Motor neuron (in vitro differentiated cells): Measurements from ENCODE around the gene CDYL. TPM values are rescaled to one million over a fixed set of nuclear protein-coding genes. Genes with fewer than 3 reads are reported as not detected.

ENCODE experiments used
- ATAC-seq, 8 experiments: fragments of 200-7000 bp; cut with Tn5 transposase; replicated peaks in 6 of 8; 2 replicates each; pipeline ENCODE4 v1.8.0; 2021; ENCODE audit warnings: mild to moderate bottlenecking in 8 of 8, moderate library complexity in 8 of 8
- H3K27ac ChIP-seq, 2 donors: fragments of 250-450 bp; sonication (Bioruptor Pico); 2 replicates each; pipeline ENCODE4 v1.9.0; 2021; ENCODE audit warnings: antibody characterized with exemption in 2 of 2, mild to moderate bottlenecking in 2 of 2, moderate library complexity in 1 of 2
- H3K4me1 ChIP-seq, 2 donors: fragments of 250-450 bp; sonication (Bioruptor Pico); replicated peaks in 1 of 2; 2 replicates each; pipeline ENCODE4 v1.6.1; 2021; ENCODE audit warnings: antibody characterized with exemption in 2 of 2, mild to moderate bottlenecking in 2 of 2, moderate library complexity in 1 of 2
- H3K4me3 ChIP-seq, 5 donors: fragments of 250-450 bp; sonication (Bioruptor Pico); 2 replicates each; pipeline ENCODE4 v1.9.0; 2021; ENCODE audit warnings: antibody characterized with exemption in 5 of 5, mild to moderate bottlenecking in 5 of 5, moderate library complexity in 4 of 5
- WGBS, 10 experiments: fragments of 450-650 bp; shearing (Covaris generic); methylation state at CpG; one replicate each; pipeline ENCODE4 v1.0.0; 2022; 5-methylcytosine and 5-hydroxymethylcytosine counted together
- in situ Hi-C, 9 experiments: fragments of 400-800 bp; cut with MboI; loops; one replicate each; pipeline ENCODE4 v1.15.0; 2021; ENCODE audit warnings: low sequenced_read_pairs in 9 of 9, low pct_unique_long_range_greater_than_20kb in 2 of 9; ENCODE audit not compliant: unreplicated experiment in 9 of 9
- total RNA-seq, 8 experiments: library from RNA; unstranded; fragments of 300-600 nt; gene quantifications; 2 replicates each; pipeline versions ENCODE4 v1.2.3 to v1.2.4, GENCODE V29; 2022

The CDYL gene
- total RNA-seq, 8 experiments from 2014 or later, result 30.4 to 103 (median 62.0) TPM

DNA sequence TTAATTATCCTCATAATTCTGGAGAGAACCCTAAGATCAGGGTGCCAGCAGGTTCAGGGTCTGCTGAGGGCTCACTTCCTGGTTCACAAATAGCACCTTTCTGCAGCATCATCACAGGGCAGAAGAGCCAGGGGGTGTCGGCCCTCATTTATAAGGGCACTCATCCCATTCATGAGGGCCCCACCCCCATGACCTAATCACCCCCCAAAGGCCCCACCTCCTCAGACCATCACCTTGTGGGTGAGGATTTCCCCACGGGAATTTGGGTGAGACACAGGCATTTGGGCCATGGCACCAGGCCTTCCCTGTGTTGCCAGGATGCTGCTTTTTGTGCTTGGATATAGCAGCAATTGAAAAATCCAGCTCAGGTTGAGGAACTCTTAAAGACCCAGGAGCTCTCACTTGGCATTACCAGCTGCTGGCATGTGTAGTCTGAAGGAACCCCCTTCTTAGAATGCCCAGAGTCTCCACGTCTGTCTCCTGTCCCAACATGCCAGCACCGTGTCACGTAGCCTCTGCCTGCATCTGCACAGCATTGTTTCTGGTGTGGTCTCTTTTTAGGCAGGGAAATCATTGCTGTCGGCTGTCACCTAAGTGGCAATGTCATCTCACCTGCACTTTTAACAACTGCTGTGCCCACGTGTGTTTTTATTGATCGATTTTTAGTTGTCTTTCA, 156.2 kb downstream of the CDYL start:
- Histone ChIP-seq H3K4me3 (no peak overlapping the region), H3K27ac (no peak overlapping the region), H3K4me1 (peaks cover 4 to 14% of the 10 kb centered on the region in 2 donors)
- no peak for ATAC-seq
- WGBS, 10 experiments, result 67 to 100% (median 94%) methylated on average over 1 to 4 of the region's 8 CpGs; no CpG with 5 or more reads in 4 of the 10 experiments
- in situ Hi-C loops, result loop anchor here in 1 of 9 experiments (25.0 kb wide), 1 partner anchor 620 kb away; no protein-coding TSS in a partner anchor

DNA sequence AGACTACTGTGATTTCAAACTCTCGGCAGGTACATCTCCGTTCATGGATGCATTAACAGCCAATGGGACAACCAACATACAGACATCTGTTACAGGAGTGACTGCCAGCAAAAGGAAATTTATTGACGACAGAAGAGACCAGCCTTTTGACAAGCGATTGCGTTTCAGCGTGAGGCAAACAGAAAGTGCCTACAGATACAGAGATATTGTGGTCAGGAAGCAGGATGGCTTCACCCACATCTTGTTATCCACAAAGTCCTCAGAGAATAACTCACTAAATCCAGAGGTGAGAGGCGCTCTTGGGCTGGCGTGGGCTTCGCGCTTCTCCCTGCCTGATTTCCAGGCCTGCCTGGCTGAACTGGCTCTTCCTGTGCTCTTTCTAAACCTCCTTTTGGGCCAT, 159.3 kb downstream of the CDYL start:
- ATAC-seq, result no peak
- H3K4me1 ChIP-seq, result peaks cover 4 to 8% of the 10 kb centered on the region in 2 donors
- H3K27ac ChIP-seq, result peak overlapping the region in 1 of 2 donors; percentile 20
- H3K4me3 ChIP-seq, result no peak overlapping the region
- in situ Hi-C loops, result loop anchor here in 1 of 9 experiments (25.0 kb wide), 1 partner anchor 623 kb away; no protein-coding TSS in a partner anchor
- 80 to 100% (median 93%) methylated on average over 1 to 9 of the region's 10 CpGs; no CpG with 5 or more reads in 4 of the 10 experiments for WGBS, 10 experiments

DNA sequence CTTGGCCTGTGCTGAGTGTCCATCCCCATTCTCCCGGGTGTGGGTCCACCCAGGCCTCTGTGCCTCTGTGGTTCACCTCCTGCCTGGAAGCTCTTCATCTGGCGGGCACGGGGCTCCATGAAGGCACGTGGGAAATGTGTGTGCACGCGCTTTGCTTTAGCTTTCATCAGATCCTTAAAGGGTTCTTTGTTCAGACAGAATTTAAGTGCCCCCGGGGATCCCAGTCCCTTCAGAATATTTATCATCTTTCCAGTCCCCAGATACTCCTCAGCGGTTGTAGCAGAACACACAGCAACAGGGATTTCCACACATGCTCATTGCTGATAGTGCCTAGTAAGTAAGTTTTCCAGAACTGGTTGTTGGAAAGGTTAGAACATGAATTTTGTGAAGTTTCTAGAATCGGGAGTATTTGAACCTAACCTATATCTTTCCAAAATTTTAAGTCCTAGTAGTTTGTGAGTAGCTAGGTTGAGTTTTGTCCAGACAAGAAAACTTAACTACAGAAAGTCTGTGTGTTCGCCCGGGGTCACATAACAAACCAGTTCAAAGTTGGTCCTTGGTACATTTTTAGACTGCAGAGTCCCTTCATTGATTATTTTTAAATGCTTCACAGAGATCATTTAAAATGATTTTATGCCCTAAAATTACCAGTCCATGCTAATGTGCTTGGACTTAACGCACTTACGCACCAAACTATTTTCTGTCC, 159.9 kb downstream of the CDYL start:
- peak in 2 of 8 experiments; percentile 15 to 53 for ATAC-seq
- Histone ChIP-seq H3K27ac (peak overlapping the region in 1 of 2 donors; percentile 20), H3K4me3 (no peak overlapping the region), H3K4me1 (peaks cover 4 to 8% of the 10 kb centered on the region in 2 donors)
- in situ Hi-C loops, result loop anchor here in 1 of 9 experiments (25.0 kb wide), 1 partner anchor 624 kb away; no protein-coding TSS in a partner anchor
- 73 to 100% (median 87%) methylated on average over 2 to 10 of the region's 13 CpGs; no CpG with 5 or more reads in 1 of the 10 experiments for WGBS, 10 experiments

DNA sequence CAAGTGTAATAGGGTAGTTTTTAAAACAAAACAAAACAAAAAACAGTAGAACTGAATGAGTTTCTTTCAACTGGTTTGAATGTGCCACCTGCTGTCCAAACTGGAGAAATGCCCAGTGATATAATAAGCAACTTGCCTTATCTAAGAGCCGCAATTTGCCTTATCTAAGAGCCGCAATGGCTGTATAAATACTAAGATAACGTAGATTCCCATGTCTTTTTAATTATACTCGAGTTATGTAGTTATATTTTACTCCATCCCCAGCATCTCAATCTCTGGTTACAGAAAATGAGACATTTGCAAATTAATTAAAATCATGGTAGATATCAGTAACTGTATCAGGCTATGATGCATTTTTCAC, 160.5 kb downstream of the CDYL start:
- in situ Hi-C loops, result loop anchor here in 1 of 9 experiments (25.0 kb wide), 1 partner anchor 624 kb away; no protein-coding TSS in a partner anchor
- H3K27ac ChIP-seq, result no peak overlapping the region
- no peak overlapping the region for H3K4me3 ChIP-seq
- peaks cover 6 to 9% of the 10 kb centered on the region in 2 donors for H3K4me1 ChIP-seq
- ATAC-seq, result peak in 2 of 8 experiments; percentile 21 to 37
- 0 to 94% (median 79%) methylated on average over 1 to 4 of the region's 4 CpGs; no CpG with 5 or more reads in 2 of the 10 experiments for WGBS, 10 experiments

DNA sequence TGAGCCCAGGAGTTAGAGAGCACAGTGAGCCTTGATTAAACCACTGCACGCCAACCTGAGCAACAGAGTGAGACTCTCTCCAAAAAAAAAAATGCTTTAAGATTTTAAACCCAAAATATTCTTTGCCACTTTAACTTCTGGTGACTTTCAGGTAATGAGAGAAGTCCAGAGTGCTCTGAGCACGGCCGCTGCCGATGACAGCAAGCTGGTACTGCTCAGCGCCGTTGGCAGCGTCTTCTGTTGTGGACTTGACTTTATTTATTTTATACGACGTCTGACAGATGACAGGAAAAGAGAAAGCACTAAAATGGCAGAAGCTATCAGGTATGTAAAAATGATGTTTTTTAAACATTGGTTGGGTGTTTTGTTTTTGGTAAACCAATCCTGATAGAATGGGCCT, 161.2 kb downstream of the CDYL start:
- 80 to 100% (median 100%) methylated on average over 1 to 9 of the region's 9 CpGs for WGBS, 10 experiments
- in situ Hi-C loops, result loop anchor here in 1 of 9 experiments (25.0 kb wide), 1 partner anchor 625 kb away; no protein-coding TSS in a partner anchor
- Histone ChIP-seq H3K4me3 (no peak overlapping the region), H3K27ac (no peak overlapping the region), H3K4me1 (peaks cover 14 to 16% of the 10 kb centered on the region in 2 donors)
- no peak for ATAC-seq

DNA sequence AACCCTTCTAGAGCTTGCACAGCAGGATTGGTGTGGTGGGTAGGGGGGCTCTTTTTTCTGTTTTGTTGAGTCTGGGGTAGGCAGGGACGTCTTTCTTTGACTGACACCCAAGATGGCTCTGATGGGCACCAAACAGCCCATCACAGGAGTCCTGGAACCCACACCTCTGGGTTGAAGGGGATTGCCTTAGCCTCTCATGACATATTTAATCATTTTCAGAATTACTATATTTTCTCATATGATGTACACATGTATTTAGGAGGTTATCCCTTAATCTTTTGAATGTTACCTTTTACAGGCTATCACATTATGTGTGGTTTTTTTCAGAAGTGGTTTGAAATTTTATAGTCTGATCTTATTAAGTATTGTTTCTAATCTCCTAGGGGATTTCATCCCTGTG, 163.0 kb downstream of the CDYL start:
- Histone ChIP-seq H3K4me3 (no peak overlapping the region), H3K27ac (no peak overlapping the region), H3K4me1 (peaks cover 31% of the 10 kb centered on the region in 2 donors)
- in situ Hi-C loops, result loop anchor here in 1 of 9 experiments (25.0 kb wide), 1 partner anchor 627 kb away; no protein-coding TSS in a partner anchor
- no peak for ATAC-seq
- WGBS, 10 experiments, result 100% methylated on average over 1 of the region's 1 CpG; no CpG with 5 or more reads in 9 of the 10 experiments

DNA sequence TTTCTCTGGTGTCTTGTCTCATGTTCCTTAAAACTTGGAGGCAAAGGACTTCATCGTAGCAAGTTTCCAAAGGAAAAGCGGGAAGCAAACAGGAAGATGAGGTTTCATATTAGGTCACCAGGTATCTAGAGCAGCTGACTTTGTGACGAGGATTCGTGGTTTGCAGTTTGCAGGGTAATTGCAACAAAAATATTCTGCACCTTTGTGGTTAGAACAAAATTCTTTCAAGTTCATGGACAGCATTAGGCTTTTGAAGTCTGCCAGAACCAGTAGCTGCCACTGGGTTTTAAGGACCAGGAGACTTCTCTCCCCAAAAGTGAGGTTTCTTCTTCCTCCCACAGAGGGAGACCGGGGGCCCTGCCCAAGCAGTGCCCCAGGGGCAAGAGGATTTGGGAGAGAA, 164.2 kb downstream of the CDYL start:
- 69 to 98% (median 86%) methylated on average over 1 to 5 of the region's 5 CpGs; no CpG with 5 or more reads in 1 of the 10 experiments for WGBS, 10 experiments

DNA sequence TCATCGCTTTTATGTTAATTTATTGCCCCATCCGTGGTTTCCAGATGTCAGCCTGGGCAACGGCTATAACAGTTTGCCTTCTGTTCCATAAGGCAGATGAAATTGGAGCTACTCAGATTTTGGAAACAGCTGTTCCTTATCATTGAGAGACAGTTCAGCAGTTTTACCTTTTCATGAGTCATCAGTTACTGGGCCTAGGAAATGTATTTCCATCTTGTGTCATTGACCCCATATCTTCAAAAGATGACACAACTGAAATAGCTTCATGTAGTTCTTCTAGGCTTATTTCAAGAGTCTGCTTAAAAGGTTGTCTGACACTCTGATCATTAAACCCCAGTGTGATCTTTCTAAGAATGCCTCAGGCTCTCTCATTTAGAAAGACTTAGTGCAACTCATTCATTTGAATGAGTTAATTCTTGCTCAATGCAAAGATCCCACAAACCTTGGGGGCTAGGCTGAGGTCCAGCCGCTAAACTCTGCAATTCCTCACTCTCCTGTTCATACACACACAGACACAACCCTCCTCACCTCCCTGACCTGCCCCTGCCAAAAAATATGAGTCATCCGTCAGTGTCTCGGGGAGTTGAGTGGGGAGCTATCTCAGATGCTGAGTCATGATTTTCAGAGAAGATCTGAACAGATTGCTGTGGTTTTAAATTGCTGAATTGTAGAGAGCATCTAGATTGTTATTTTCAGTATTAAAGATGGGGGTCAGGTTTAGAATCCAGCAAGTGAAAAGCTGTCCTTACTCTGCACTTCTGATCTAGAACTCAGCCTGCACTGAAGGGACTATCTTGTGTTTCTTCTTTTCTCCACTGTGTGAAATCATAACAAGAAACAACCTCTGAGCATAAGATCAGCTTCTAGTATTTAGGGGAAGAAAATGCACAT, 165.8 kb downstream of the CDYL start:
- peaks cover 23 to 27% of the 10 kb centered on the region in 2 donors for H3K4me1 ChIP-seq
- in situ Hi-C loops, result loop anchor here in 1 of 9 experiments (25.0 kb wide), 1 partner anchor 630 kb away; no protein-coding TSS in a partner anchor
- H3K27ac ChIP-seq, result no peak overlapping the region
- WGBS, 10 experiments, result 11 to 100% (median 54%) methylated on average over 1 to 6 of the region's 6 CpGs; no CpG with 5 or more reads in 1 of the 10 experiments
- ATAC-seq, result peak; percentile 79 to 93 (median 88)
- H3K4me3 ChIP-seq, result no peak overlapping the region

More for the DNA sequence above, 164.2 kb downstream of the CDYL start:
- H3K4me3 ChIP-seq, result no peak overlapping the region
- in situ Hi-C loops, result loop anchor here in 1 of 9 experiments (25.0 kb wide), 1 partner anchor 628 kb away; no protein-coding TSS in a partner anchor
- peaks cover 31% of the 10 kb centered on the region in 2 donors for H3K4me1 ChIP-seq
- H3K27ac ChIP-seq, result no peak overlapping the region
- no peak for ATAC-seq

DNA sequence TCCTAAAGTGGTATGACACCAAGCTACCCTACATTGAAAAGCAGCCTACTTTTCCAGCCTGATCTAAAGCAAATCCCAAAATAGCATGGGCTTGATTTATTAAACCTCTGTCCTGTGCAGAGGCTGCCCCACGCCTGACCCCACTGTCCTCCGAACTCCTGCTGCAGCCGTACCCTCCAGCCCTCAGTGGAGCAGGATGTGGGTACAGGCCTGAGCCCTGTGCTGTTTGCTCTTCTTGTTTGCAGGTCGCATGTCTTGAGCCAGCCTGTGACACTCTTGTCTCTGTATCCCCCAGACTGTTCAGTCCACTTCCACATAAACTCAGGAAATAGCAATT, 166.4 kb downstream of the CDYL start:
- H3K4me3 ChIP-seq, result no peak overlapping the region
- H3K27ac ChIP-seq, result no peak overlapping the region
- peak in 6 of 8 experiments; percentile 9 to 57 (median 32) for ATAC-seq
- in situ Hi-C loops, result loop anchor here in 1 of 9 experiments (25.0 kb wide), 1 partner anchor 630 kb away; no protein-coding TSS in a partner anchor
- H3K4me1 ChIP-seq, result peaks cover 23 to 27% of the 10 kb centered on the region in 2 donors
- 74 to 100% (median 90%) methylated on average over 1 to 4 of the region's 4 CpGs; no CpG with 5 or more reads in 6 of the 10 experiments for WGBS, 10 experiments

DNA sequence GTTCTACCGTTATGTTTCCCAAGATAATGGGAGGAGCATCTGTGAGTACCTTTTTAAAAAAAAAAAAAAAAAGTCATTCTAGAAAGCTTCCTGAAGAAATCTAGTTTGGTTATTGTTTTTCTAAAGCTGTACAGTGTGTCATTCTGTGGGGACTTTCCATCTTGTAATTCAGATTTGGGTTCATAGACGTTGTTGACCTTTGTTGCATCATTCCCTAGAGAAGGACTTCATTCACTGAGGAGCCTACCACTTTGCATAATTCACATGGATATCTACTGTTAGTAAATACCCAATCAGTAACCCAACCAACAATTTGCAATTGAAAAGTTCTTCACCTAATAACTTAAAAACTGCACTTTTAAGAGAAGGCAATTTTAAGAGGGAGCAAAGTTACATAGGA, 167.5 kb downstream of the CDYL start:
- Histone ChIP-seq H3K27ac (no peak overlapping the region), H3K4me3 (no peak overlapping the region), H3K4me1 (peaks cover 31 to 36% of the 10 kb centered on the region in 2 donors)
- 38 to 100% (median 63%) methylated on average over 1 to 2 of the region's 2 CpGs; no CpG with 5 or more reads in 3 of the 10 experiments for WGBS, 10 experiments
- in situ Hi-C loops, result loop anchor here in 1 of 9 experiments (25.0 kb wide), 1 partner anchor 631 kb away; no protein-coding TSS in a partner anchor
- ATAC-seq, result peak in 2 of 8 experiments; percentile 2 to 37

DNA sequence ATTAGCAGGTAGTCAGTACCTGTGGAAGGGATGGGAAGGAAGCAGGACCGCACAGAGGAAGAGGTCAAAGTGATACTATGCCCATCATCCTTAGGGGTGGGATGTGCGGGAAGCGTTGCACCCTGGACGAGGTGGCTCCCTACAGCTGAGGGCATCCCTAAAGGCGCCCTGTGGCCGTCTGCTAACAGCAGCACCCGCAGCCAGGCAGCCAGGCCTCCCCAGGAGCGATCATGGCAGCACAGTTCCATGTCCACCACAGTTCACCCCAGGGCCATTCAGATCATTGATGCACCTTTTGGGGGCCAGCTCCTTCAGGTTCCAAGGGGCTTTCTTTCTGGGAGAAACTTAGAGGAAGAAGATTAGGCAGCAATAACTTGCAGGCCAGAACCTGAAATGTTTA, 168.1 kb downstream of the CDYL start:
- 89 to 100% (median 97%) methylated on average over 1 to 7 of the region's 8 CpGs; no CpG with 5 or more reads in 6 of the 10 experiments for WGBS, 10 experiments
- H3K4me1 ChIP-seq, result peaks cover 37 to 39% of the 10 kb centered on the region in 2 donors
- no peak overlapping the region for H3K4me3 ChIP-seq
- H3K27ac ChIP-seq, result no peak overlapping the region
- ATAC-seq, result no peak
- in situ Hi-C loops, result loop anchor here in 1 of 9 experiments (25.0 kb wide), 1 partner anchor 632 kb away; no protein-coding TSS in a partner anchor

DNA sequence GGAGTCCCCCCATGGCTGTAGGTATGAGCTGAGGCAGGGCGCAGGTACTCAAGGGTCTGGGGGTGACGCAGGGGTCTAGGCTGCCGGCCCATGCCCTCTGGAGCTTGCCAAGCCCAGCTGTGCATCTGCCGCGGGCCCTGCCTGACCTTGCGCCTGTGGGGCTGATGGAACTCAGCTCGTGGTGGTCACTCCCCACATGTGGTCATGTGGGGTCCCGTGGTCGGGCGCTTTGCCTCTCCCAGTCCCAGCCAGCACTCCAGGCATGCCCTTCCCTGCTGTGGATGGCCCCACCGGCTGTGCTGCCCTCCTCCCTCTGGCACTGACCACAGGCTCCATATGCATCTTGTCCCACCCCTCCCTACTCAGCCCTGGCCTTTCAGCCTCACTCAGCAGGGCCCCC, 170.3 kb downstream of the CDYL start:
- H3K4me3 ChIP-seq, result no peak overlapping the region
- WGBS, 10 experiments, result 73 to 100% methylated on average over 1 to 5 of the region's 11 CpGs; no CpG with 5 or more reads in 8 of the 10 experiments
- in situ Hi-C loops, result loop anchor here in 1 of 9 experiments (25.0 kb wide), 1 partner anchor 634 kb away; no protein-coding TSS in a partner anchor

More for the DNA sequence above, 170.3 kb downstream of the CDYL start:
- Histone ChIP-seq H3K4me1 (peaks cover 37 to 41% of the 10 kb centered on the region in 2 donors), H3K27ac (no peak overlapping the region)
- peak in 1 of 8 experiments; percentile 29 for ATAC-seq
